ENCODE data around the gene DMD.
"Not testable (repeated sequence)": the region's sequence is repeated elsewhere in the genome, so short reads cannot be mapped to it uniquely, and the experiment has no call there.

The DMD gene

GRCh38 chrX:33156152-33156726, 55.1 kb downstream of the DMD start:
- DNase-seq (ENCODE audit: low read depth in 3 of 3, low spot score in 1 of 3): no peak

- no peak for DNase-seq (ENCODE audit: low read depth in 3 of 3, low spot score in 1 of 3)
These were observed 61.8 kb downstream of the DMD start for GRCh38 chrX:33149580-33149979.

DNA sequence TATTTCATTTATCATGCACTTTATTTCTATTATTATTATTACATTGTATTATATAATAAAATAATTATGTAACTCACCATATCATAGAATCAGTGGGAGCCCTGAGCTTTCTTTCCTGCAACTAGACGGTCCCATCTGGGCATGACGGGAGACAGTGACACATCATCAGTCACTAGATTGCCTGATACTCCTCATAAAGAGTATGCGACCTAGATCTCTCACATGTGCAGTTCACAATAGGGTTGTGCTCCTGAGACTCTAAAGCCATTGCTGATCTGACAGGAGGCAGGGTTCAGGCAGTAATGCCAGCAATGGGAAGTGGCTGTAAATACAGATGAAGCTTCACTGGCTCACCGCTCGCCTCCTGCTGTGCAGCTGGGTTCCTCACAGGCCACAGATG, 62.3 kb downstream of the DMD start:
- no peak for DNase-seq (ENCODE audit: low read depth in 3 of 3, low spot score in 1 of 3)

DNA sequence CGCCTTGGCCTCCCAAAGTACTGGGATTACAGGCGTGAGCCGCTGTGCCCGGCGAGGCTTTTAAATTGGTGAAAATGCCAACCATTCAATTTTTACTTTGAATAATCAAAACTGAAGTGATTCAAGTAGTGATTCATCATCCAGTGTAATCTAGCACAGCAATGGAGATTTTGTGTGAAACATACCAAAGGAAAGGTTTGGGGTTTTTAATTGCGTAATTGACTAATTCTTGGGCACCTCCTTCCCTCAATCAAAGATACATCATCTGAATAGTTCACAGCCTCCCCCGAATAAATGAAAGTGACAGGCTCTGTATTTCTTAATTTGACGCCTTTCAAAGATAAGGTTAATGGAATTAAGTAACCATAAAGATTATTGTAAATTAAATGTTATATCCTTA, 69.0 kb downstream of the DMD start:
- DNase-seq (ENCODE audit: low read depth in 3 of 3, low spot score in 1 of 3): no peak

GRCh38 chrX:33138677-33139249, 72.6 kb downstream of the DMD start:
- no peak for DNase-seq (ENCODE audit: low read depth in 3 of 3, low spot score in 1 of 3)

DNA sequence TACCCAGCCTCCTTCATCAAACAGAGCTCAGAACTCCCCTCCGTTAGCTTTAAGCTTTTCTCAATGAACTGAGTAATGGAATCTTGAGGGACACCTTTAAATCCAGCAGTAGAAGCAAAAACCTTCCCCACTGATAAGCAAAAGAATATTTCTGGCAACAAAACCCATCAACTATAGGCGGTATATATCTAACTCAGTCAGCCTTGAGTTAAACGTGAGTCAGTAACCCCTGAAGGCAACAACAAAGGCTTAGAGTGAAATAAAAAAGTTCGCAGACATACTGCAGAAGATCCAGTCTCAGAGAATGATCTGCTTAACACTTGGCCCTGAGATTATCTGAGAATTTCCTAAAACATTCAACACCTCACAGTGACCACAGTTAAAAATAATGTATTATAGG, 77.2 kb downstream of the DMD start:
- DNase-seq (ENCODE audit: low read depth in 3 of 3, low spot score in 1 of 3): no peak

- no peak for DNase-seq (ENCODE audit: low read depth in 3 of 3, low spot score in 1 of 3)
These were observed 78.0 kb downstream of the DMD start for GRCh38 chrX:33133320-33133719.

DNA sequence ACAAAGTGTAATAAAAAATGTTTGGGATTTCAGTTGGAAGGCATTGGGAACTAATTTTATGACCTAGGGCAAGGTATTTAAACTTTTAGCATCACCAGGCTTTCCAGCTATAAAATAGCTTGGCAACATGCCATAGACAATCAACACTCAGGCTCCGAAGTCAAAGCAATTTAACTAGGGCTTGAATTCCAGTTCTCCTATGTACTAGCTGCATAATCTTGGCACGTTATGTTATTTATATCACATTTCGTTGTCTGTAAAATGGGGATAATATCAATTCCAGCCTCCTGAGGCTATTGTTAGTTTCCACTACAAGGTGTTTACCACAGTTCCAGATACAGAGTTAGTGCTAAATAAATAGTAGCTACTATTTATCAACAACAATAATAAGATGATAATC, 78.8 kb downstream of the DMD start:
- DNase-seq (ENCODE audit: low read depth in 3 of 3, low spot score in 1 of 3): no peak

DNA sequence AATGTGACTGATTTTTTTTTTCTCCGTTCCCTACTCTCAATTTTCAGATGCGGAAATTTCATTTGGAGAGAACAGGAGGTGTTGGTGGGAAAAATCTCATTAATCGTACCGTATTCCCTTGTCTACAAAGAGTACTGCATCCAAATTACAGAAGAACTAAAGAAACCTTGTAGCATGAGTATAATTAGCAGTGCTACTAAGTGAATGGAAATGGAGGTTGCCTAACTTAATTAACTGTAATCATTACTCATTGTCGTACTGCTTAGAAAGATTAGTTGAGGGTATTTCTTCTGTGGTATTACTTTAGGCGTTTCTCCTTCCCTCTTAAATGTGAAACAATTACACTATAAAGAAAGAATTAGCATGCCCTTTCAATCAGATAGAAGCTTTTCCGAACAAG, 81.7 kb downstream of the DMD start:
- DNase-seq (ENCODE audit: low read depth in 3 of 3, low spot score in 1 of 3): no peak

GRCh38 chrX:33128048-33128805, 83.1 kb downstream of the DMD start:
- DNase-seq (ENCODE audit: low read depth in 3 of 3, low spot score in 1 of 3): no peak

- no peak for DNase-seq (ENCODE audit: low read depth in 3 of 3, low spot score in 1 of 3)
These were observed 84.9 kb downstream of the DMD start for GRCh38 chrX:33126469-33126868.

GRCh38 chrX:33109858-33110257, 101.5 kb downstream of the DMD start:
- DNase-seq (ENCODE audit: low read depth in 3 of 3, low spot score in 1 of 3): no peak

DNA sequence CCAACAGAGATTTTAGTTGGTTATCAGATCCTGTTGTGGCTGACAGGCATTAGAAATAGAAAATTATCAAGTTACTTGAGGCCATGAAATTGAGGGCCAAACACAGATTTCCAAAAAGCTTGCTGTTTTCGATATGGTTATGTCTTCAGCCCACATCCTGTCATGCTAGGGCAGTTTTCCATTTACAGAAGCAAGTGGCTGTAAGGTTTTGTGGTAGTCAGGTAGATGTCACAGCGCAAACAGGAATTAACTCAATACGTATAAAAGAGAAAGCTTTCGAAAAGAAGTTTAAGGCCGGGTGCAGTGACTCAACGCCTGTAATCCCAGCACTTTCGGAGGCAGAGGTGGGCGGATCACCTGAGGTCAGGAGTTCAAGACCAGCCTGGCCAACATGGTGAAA, 104.6 kb downstream of the DMD start:
- no peak for DNase-seq (ENCODE audit: low read depth in 3 of 3, low spot score in 1 of 3)

- DNase-seq (ENCODE audit: low read depth in 3 of 3, low spot score in 1 of 3): no peak
These were observed 116.3 kb downstream of the DMD start for GRCh38 chrX:33095079-33095478.

DNA sequence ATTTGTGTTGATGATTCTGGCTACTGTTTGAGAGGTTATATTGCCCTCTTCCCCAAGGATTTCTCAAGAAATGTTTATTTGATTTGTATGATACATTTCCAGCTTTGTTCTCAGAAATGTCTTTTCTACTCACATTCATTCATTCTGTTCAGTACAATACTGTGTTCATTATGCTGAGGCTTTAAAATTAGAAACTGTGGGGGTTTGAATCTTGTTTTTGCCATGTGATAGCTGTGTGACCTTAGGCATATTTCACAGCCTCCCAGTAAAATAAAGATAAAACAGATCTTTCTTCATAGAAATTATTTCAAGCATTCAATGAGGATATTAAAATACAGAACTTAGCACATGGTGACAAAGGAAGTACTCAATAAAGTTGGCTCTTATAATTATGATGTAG, 123.9 kb downstream of the DMD start:
- no peak for DNase-seq (ENCODE audit: low read depth in 3 of 3, low spot score in 1 of 3)

- no peak for DNase-seq (ENCODE audit: low read depth in 3 of 3, low spot score in 1 of 3)
These were observed 124.5 kb downstream of the DMD start for GRCh38 chrX:33086886-33087285.

- DNase-seq (ENCODE audit: low read depth in 3 of 3, low spot score in 1 of 3): no peak
These were observed 129.0 kb downstream of the DMD start for GRCh38 chrX:33082371-33082770.

DNA sequence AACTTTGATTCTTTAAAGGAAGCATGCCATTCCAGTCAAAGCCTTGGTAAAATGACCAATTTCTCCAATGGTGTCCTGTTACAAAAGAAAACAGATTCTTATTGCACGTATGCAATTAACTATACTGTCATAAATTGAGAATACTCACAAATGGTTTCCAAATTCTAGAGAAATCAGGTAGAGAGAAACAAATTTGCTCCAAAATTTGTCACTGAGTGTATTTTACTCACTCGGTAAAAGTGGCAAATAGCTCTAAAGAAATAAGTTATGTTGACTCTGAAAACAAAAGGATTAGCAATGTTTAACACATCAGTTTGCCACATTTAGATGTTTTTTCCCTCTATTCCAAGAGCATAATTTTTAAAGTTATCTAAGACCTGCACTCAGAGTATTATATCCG, 133.1 kb downstream of the DMD start:
- no peak for DNase-seq (ENCODE audit: low read depth in 3 of 3, low spot score in 1 of 3)

- not testable (repeated sequence) for DNase-seq (ENCODE audit: low read depth in 3 of 3, low spot score in 1 of 3)
These were observed 137.7 kb downstream of the DMD start for GRCh38 chrX:33073660-33074059.

DNA sequence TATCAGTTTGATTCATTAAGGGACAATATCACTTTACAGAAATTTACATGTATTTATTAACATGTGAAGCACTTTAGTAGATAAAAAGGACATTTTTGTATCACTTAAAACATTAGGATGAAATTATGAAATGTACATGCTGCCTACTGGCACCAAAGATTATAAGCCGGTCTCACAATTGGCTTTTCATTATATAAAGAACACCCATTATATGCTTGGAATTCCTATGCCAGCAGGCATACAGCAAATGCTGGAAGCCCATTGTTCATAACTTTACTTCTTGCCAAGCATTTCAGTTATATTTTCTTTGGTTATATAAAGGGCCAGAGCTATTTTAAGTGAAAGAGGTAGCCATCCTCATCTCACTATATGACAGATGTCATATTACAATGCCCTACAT, 145.9 kb downstream of the DMD start:
- no peak for DNase-seq (ENCODE audit: low read depth in 3 of 3, low spot score in 1 of 3)

DNA sequence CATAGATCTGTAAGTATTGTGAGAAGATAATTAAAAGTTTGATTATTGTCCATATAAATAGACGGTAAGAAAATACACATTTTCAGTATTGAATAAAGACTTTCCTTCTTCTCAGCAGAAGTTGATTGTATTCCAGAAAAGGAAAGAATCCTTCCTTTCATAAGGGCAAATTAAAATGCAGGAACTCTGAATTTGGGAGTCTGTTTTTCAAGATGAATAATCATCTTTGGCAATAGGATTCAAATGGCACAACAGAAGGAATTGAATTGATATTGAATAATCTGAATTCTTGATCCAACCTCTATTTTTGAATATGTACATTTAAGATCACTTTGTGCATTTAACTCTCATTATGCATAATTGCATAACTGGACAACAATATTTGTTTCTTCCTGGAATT, 149.3 kb downstream of the DMD start:
- no peak for DNase-seq (ENCODE audit: low read depth in 3 of 3, low spot score in 1 of 3)

DNA sequence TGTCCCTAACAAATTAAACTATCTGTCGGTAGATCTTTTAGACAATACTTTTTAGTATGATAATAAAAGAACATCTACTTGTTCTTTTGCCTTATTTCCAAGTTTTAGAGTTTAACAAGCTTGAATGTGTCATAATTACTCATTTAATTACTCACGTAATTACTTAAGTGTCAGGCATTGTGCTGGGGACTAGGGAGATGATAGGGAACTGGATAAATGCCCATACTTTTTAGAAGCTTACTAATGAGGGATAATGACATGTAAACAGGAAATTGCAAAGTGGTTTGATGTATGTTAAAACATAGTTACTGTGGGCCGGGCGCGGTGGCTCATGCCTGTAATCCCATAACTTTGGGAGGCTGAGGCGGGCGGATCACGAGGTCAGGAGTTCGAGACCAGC, 158.3 kb downstream of the DMD start:
- DNase-seq (ENCODE audit: low read depth in 3 of 3, low spot score in 1 of 3): no peak

- no peak for DNase-seq (ENCODE audit: low read depth in 3 of 3, low spot score in 1 of 3)
These were observed 165.5 kb downstream of the DMD start for GRCh38 chrX:33045882-33046281.

Data from stimulated activated CD4-positive, alpha-beta T cell treated with anti-CD3 and anti-CD28 coated beads, TNF-alpha, amount 100 ng/mL, for 1 hour (primary cell).